GM06990 (cell line): ENCODE measurements around the gene EHMT1.
A peak's percentile ranks its signal among the peaks of the same experiment; 100 is the strongest.

Experiments used
- DNase-seq: peaks from one replicate; pipeline ENCODE4 v3.0.0-alpha.2; 2011; ENCODE audit not compliant: insufficient read length; ENCODE audit errors: extremely low read depth
- H3K27me3 ChIP-seq: replicated peaks from 2 replicates; pipeline ENCODE4 v1.6.0; 2011; ENCODE audit warnings: low read length; ENCODE audit not compliant: control insufficient read depth, insufficient read depth
- H3K36me3 ChIP-seq: 2 replicates; pipeline ENCODE4 v1.5.1; 2011; ENCODE audit warnings: low read length; ENCODE audit not compliant: control insufficient read depth, insufficient read depth
- H3K4me3 ChIP-seq: replicated peaks from 2 replicates; pipeline ENCODE4 v1.5.1; 2011; ENCODE audit warnings: low read depth, mild to moderate bottlenecking, control low read depth, low read length
- CTCF ChIP-seq: IDR thresholded peaks from 2 replicates; pipeline ENCODE4 v1.5.1; 2011; ENCODE audit warnings: low read length, control low read depth, mild to moderate bottlenecking, inconsistent platforms; ENCODE audit not compliant: insufficient read depth, poor library complexity, severe bottlenecking

EHMT1 gene

GRCh38 chr9:137618105-137619067 is at the start of gene EHMT1:
EHMT1 (plus strand) TSS chr9:137619005; CDS start chr9:137619029, 24 bp downstream.
- peaks cover 26% of the 10 kb centered on the region for H3K36me3 ChIP-seq
- H3K4me3 ChIP-seq = peak within 1 kb of the TSS; percentile 96
- peak; percentile 90 for DNase-seq
- H3K27me3 ChIP-seq = no peaks in the 10 kb centered on the region
- TF ChIP-seq CTCF = peak; percentile 13

GRCh38 chr9:137569609-137570203 is 49.1 kb upstream of the EHMT1 start:
- Histone ChIP-seq H3K27me3 (no peaks in the 10 kb centered on the region), H3K4me3 (no peak overlapping the region), H3K36me3 (peaks cover 19% of the 10 kb centered on the region)
- no peak for DNase-seq
- no peak for TF ChIP-seq CTCF

- peaks cover 23% of the 10 kb centered on the region for H3K36me3 ChIP-seq
- no peak for DNase-seq
- H3K4me3 ChIP-seq = no peak overlapping the region
- H3K27me3 ChIP-seq = no peaks in the 10 kb centered on the region
- no peak for TF ChIP-seq CTCF
Measured at GRCh38 chr9:137570566-137570965, 48.2 kb upstream of the EHMT1 start.

GRCh38 chr9:137574192-137574591 is 44.6 kb upstream of the EHMT1 start:
- TF ChIP-seq CTCF = no peak
- Histone ChIP-seq H3K36me3 (peaks cover 23% of the 10 kb centered on the region), H3K27me3 (no peaks in the 10 kb centered on the region), H3K4me3 (no peak overlapping the region)
- no peak for DNase-seq

GRCh38 chr9:137575364-137575715 is 43.5 kb upstream of the EHMT1 start:
- TF ChIP-seq CTCF = no peak
- no peak for DNase-seq
- H3K4me3 ChIP-seq = peak overlapping the region; percentile 2

More at GRCh38 chr9:137575364-137575715, 43.5 kb upstream of the EHMT1 start:
- Histone ChIP-seq H3K36me3 (peaks cover 21% of the 10 kb centered on the region), H3K27me3 (no peaks in the 10 kb centered on the region)
